ENCODE data around the gene LHFPL6.

LHFPL6 gene

GRCh38 chr13:39505151-39505550 is 97.8 kb downstream of the LHFPL6 start:
- Histone ChIP-seq H3K4me2 (ENCODE audit: low read length) (no peak overlapping the region), H3K27me3 (ENCODE audit: insufficient read depth, low read length) (no peaks in the 10 kb centered on the region), H3K9me3 (ENCODE audit: low read length) (no peaks in the 10 kb centered on the region), H3K27ac (ENCODE audit: low read depth, low read length, poor library complexity, severe bottlenecking) (no peak overlapping the region), H3K4me3 (ENCODE audit: low read depth, low read length, poor library complexity, severe bottlenecking) (no peak overlapping the region), H2AFZ (ENCODE audit: low read length) (no peak overlapping the region), H3K4me1 (ENCODE audit: insufficient read depth, low read length, severe bottlenecking) (no peaks in the 10 kb centered on the region), H3K9ac (ENCODE audit: low read length) (no peak overlapping the region), H3K79me2 (ENCODE audit: insufficient read depth, low read length) (no peaks in the 10 kb centered on the region), H3F3A (ENCODE audit: insufficient read depth, low read length) (no peaks in the 10 kb centered on the region), H4K20me1 (ENCODE audit: insufficient read depth, low read length) (no peaks in the 10 kb centered on the region), H3K36me3 (ENCODE audit: insufficient read depth, low read length) (no peaks in the 10 kb centered on the region), H3K9me2 (ENCODE audit: low read depth, low read length) (no peaks in the 10 kb centered on the region)
- no peak for TF ChIP-seq CTCF (IDR thresholded peaks at IDR 0.05; ENCODE audit: low read length)
- TF ChIP-seq EZH2 (IDR thresholded peaks at IDR 0.05; ENCODE audit: borderline replicate concordance, low read length) = no peak

GRCh38 chr13:39503048-39503447 is 99.9 kb downstream of the LHFPL6 start:
- Histone ChIP-seq H3F3A (ENCODE audit: insufficient read depth, low read length) (no peaks in the 10 kb centered on the region), H3K9me2 (ENCODE audit: low read depth, low read length) (no peaks in the 10 kb centered on the region), H3K4me3 (ENCODE audit: low read depth, low read length, poor library complexity, severe bottlenecking) (no peak overlapping the region), H3K9me3 (ENCODE audit: low read length) (no peaks in the 10 kb centered on the region), H3K27ac (ENCODE audit: low read depth, low read length, poor library complexity, severe bottlenecking) (no peak overlapping the region), H3K36me3 (ENCODE audit: insufficient read depth, low read length) (no peaks in the 10 kb centered on the region), H3K9ac (ENCODE audit: low read length) (no peak overlapping the region), H3K4me2 (ENCODE audit: low read length) (no peak overlapping the region), H4K20me1 (ENCODE audit: insufficient read depth, low read length) (no peaks in the 10 kb centered on the region), H2AFZ (ENCODE audit: low read length) (no peak overlapping the region), H3K4me1 (ENCODE audit: insufficient read depth, low read length, severe bottlenecking) (no peaks in the 10 kb centered on the region), H3K79me2 (ENCODE audit: insufficient read depth, low read length) (no peaks in the 10 kb centered on the region), H3K27me3 (ENCODE audit: insufficient read depth, low read length) (no peaks in the 10 kb centered on the region)
- TF ChIP-seq CTCF (IDR thresholded peaks at IDR 0.05; ENCODE audit: low read length) = no peak
- TF ChIP-seq EZH2 (IDR thresholded peaks at IDR 0.05; ENCODE audit: borderline replicate concordance, low read length) = no peak

- no peaks in the 10 kb centered on the region for H3K9me3 ChIP-seq (ENCODE audit: low read length)
- no peaks in the 10 kb centered on the region for H3K9me2 ChIP-seq (ENCODE audit: low read depth, low read length)
- no peak overlapping the region for H3K4me2 ChIP-seq (ENCODE audit: low read length)
- no peaks in the 10 kb centered on the region for H4K20me1 ChIP-seq (ENCODE audit: insufficient read depth, low read length)
- TF ChIP-seq EZH2 (IDR thresholded peaks at IDR 0.05; ENCODE audit: borderline replicate concordance, low read length) = no peak
- no peak for TF ChIP-seq CTCF (IDR thresholded peaks at IDR 0.05; ENCODE audit: low read length)
- H3K79me2 ChIP-seq (ENCODE audit: insufficient read depth, low read length) = no peaks in the 10 kb centered on the region
- no peaks in the 10 kb centered on the region for H3K36me3 ChIP-seq (ENCODE audit: insufficient read depth, low read length)
- no peak overlapping the region for H2AFZ ChIP-seq (ENCODE audit: low read length)
- no peak overlapping the region for H3K4me3 ChIP-seq (ENCODE audit: low read depth, low read length, poor library complexity, severe bottlenecking)
- no peak overlapping the region for H3K9ac ChIP-seq (ENCODE audit: low read length)
- H3F3A ChIP-seq (ENCODE audit: insufficient read depth, low read length) = no peaks in the 10 kb centered on the region
- H3K27me3 ChIP-seq (ENCODE audit: insufficient read depth, low read length) = no peaks in the 10 kb centered on the region
- no peak overlapping the region for H3K27ac ChIP-seq (ENCODE audit: low read depth, low read length, poor library complexity, severe bottlenecking)
- no peaks in the 10 kb centered on the region for H3K4me1 ChIP-seq (ENCODE audit: insufficient read depth, low read length, severe bottlenecking)
Measured at GRCh38 chr13:39501702-39502324, 101.2 kb downstream of the LHFPL6 start.

Data from OCI-LY1 (cell line).